GM12878 (cell line): Measurements from ENCODE around the gene OGFOD2. TPM values are rescaled to one million over a fixed set of nuclear protein-coding genes. Genes with fewer than 3 reads are reported as not detected.

Experiments
- EED ChIP-seq: sonication (generic); IDR thresholded peaks from 2 replicates; pipeline ENCODE4 v1.6.1; 2016; ENCODE audit warnings: antibody characterized with exemption, low read depth
- HDAC2 ChIP-seq: fragments of 200-600 bp; sonication (generic); IDR thresholded peaks from 2 replicates; pipeline ENCODE4 v1.6.1; 2017
- IKZF2 ChIP-seq, 2 experiments: fragments of 450-650 bp; IDR thresholded peaks; 2 replicates each; pipeline ENCODE4 v1.6.1; 2017; ENCODE audit warnings: mild to moderate bottlenecking in 2 of 2, moderate library complexity in 2 of 2
- MEF2B ChIP-seq: fragments of 450-650 bp; IDR thresholded peaks from 2 replicates; pipeline ENCODE4 v1.6.1; 2018; ENCODE audit warnings: mild to moderate bottlenecking, moderate library complexity; ENCODE audit not compliant: partially characterized antibody, poor library complexity, severe bottlenecking
- PAX5 ChIP-seq: IDR thresholded peaks from 2 replicates; pipeline ENCODE4 v1.6.1; 2011; ENCODE audit warnings: low read depth, low read length, borderline replicate concordance
- RELA ChIP-seq: fragments of 450-650 bp; IDR thresholded peaks from 2 replicates; pipeline ENCODE4 v1.8.0; 2014; ENCODE audit warnings: borderline replicate concordance; ENCODE audit not compliant: partially characterized antibody
- SIN3A ChIP-seq: IDR thresholded peaks from 2 replicates; pipeline ENCODE4 v1.6.1; 2012; ENCODE audit warnings: low read depth, low read length, improper control_type of control experiment
- SMAD1 ChIP-seq: fragments of 450-650 bp; IDR thresholded peaks from 2 replicates; pipeline ENCODE4 v1.6.1; 2018; ENCODE audit warnings: mild to moderate bottlenecking, low read depth; ENCODE audit not compliant: partially characterized antibody
- SPI1 ChIP-seq: IDR thresholded peaks from 2 replicates; pipeline ENCODE4 v1.6.1; 2011; ENCODE audit warnings: low read depth, mild to moderate bottlenecking, low read length, moderate library complexity, borderline replicate concordance; ENCODE audit not compliant: insufficient read depth
- SUZ12 ChIP-seq: fragments of 200-600 bp; sonication (generic); IDR thresholded peaks from one replicate; pipeline ENCODE4 v1.6.1; 2018; ENCODE audit warnings: antibody characterized with exemption, mild to moderate bottlenecking; ENCODE audit not compliant: unreplicated experiment
- TCF12 ChIP-seq: IDR thresholded peaks from 2 replicates; pipeline ENCODE4 v1.6.1; 2011; ENCODE audit warnings: low read depth, mild to moderate bottlenecking, low read length
- polyA plus RNA-seq, 11 experiments: library from polyadenylated mRNA; depleted of rRNA in 4 of 11; unstranded in 6 of 11; stranded (reverse) in 5 of 11; fragments of >200 nt; fragmentation: Nextera tagmentation in 4 of 11; fragmentation: Illumina TruSeq in 1 of 11; extraction: Ambion mirVana in 4 of 11; extraction: Trizol in 1 of 11; gene quantifications; 1 replicate in 1 of 11; 2 replicates in 10 of 11; pipeline versions ENCODE4 v1.2.1 to v1.2.3, GENCODE V29; 2011 to 2016; ENCODE audit warnings: inconsistent platforms in 2 of 11, missing spikeins in 2 of 11, low read depth in 1 of 11
- total RNA-seq, 4 experiments: library from RNA; depleted of rRNA in 3 of 4; stranded (reverse); fragments of >200 nt in 3 of 4; fragmentation: Illumina TruSeq in 1 of 4; extraction: Trizol in 1 of 4; gene quantifications; 2 replicates each; pipeline versions ENCODE4 v1.2.1 to v1.2.3, GENCODE V29; 2013 to 2021
- TF ChIP-seq, protein P1 (sequence below): fragments of 450-650 bp; formaldehyde crosslinking; IDR thresholded peaks from 2 replicates; pipeline ENCODE4 v1.5.0; 2022; ENCODE audit warnings: mild to moderate bottlenecking, missing genetic modification characterization
- TF ChIP-seq, protein P2 (sequence below): fragments of 150-350 bp; IDR thresholded peaks from 2 replicates; pipeline ENCODE4 v1.6.1; 2016; ENCODE audit warnings: low read depth, low read length
- TF ChIP-seq, protein P3 (sequence below): IDR thresholded peaks from 2 replicates; pipeline ENCODE4 v1.6.1; 2012; ENCODE audit warnings: low read depth, low read length, improper control_type of control experiment
- TF ChIP-seq, protein P4 (sequence below): fragments of 450-650 bp; IDR thresholded peaks from 2 replicates; pipeline ENCODE4 v1.6.1; 2017; ENCODE audit warnings: antibody characterized with exemption, mild to moderate bottlenecking, moderate library complexity
- TF ChIP-seq, protein P5 (sequence below): IDR thresholded peaks from 2 replicates; pipeline ENCODE4 v1.6.1; 2012; ENCODE audit warnings: low read depth, low read length, improper control_type of control experiment

The OGFOD2 gene
- total and polyA plus RNA-seq, 10 of the 15 experiments (the other 5 are each of a cell fraction or from before 2014, with no cell fraction given) = 0.93 to 29.2 (median 16.3) TPM

- TF ChIP-seq, protein P1, sequence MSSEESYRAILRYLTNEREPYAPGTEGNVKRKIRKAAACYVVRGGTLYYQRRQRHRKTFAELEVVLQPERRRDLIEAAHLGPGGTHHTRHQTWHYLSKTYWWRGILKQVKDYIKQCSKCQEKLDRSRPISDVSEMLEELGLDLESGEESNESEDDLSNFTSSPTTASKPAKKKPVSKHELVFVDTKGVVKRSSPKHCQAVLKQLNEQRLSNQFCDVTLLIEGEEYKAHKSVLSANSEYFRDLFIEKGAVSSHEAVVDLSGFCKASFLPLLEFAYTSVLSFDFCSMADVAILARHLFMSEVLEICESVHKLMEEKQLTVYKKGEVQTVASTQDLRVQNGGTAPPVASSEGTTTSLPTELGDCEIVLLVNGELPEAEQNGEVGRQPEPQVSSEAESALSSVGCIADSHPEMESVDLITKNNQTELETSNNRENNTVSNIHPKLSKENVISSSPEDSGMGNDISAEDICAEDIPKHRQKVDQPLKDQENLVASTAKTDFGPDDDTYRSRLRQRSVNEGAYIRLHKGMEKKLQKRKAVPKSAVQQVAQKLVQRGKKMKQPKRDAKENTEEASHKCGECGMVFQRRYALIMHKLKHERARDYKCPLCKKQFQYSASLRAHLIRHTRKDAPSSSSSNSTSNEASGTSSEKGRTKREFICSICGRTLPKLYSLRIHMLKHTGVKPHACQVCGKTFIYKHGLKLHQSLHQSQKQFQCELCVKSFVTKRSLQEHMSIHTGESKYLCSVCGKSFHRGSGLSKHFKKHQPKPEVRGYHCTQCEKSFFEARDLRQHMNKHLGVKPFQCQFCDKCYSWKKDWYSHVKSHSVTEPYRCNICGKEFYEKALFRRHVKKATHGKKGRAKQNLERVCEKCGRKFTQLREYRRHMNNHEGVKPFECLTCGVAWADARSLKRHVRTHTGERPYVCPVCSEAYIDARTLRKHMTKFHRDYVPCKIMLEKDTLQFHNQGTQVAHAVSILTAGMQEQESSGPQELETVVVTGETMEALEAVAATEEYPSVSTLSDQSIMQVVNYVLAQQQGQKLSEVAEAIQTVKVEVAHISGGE (CRISPR knock-in tag) = peak; percentile 50; the same call in 1 of the 2 replicates
- TF ChIP-seq HDAC2 (no peak), EED (no peak), SMAD1 (no peak), TCF12 (0 out of 2 replicates have a peak, but pooled peaks have one; percentile 4), PAX5 (no peak), SPI1 (peak; percentile 29; the same call in 1 of the 2 replicates), MEF2B (no peak), SIN3A (peak; percentile 93), IKZF2 (IDR thresholded peaks at IDR 0.05) (no peak), RELA (no peak), SUZ12 (no peak)
- TF ChIP-seq, protein P2, sequence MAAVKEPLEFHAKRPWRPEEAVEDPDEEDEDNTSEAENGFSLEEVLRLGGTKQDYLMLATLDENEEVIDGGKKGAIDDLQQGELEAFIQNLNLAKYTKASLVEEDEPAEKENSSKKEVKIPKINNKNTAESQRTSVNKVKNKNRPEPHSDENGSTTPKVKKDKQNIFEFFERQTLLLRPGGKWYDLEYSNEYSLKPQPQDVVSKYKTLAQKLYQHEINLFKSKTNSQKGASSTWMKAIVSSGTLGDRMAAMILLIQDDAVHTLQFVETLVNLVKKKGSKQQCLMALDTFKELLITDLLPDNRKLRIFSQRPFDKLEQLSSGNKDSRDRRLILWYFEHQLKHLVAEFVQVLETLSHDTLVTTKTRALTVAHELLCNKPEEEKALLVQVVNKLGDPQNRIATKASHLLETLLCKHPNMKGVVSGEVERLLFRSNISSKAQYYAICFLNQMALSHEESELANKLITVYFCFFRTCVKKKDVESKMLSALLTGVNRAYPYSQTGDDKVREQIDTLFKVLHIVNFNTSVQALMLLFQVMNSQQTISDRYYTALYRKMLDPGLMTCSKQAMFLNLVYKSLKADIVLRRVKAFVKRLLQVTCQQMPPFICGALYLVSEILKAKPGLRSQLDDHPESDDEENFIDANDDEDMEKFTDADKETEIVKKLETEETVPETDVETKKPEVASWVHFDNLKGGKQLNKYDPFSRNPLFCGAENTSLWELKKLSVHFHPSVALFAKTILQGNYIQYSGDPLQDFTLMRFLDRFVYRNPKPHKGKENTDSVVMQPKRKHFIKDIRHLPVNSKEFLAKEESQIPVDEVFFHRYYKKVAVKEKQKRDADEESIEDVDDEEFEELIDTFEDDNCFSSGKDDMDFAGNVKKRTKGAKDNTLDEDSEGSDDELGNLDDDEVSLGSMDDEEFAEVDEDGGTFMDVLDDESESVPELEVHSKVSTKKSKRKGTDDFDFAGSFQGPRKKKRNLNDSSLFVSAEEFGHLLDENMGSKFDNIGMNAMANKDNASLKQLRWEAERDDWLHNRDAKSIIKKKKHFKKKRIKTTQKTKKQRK = no peak
- TF ChIP-seq, protein P3, sequence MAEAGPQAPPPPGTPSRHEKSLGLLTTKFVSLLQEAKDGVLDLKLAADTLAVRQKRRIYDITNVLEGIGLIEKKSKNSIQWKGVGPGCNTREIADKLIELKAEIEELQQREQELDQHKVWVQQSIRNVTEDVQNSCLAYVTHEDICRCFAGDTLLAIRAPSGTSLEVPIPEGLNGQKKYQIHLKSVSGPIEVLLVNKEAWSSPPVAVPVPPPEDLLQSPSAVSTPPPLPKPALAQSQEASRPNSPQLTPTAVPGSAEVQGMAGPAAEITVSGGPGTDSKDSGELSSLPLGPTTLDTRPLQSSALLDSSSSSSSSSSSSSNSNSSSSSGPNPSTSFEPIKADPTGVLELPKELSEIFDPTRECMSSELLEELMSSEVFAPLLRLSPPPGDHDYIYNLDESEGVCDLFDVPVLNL = peak; percentile 66
- TF ChIP-seq, protein P4, sequence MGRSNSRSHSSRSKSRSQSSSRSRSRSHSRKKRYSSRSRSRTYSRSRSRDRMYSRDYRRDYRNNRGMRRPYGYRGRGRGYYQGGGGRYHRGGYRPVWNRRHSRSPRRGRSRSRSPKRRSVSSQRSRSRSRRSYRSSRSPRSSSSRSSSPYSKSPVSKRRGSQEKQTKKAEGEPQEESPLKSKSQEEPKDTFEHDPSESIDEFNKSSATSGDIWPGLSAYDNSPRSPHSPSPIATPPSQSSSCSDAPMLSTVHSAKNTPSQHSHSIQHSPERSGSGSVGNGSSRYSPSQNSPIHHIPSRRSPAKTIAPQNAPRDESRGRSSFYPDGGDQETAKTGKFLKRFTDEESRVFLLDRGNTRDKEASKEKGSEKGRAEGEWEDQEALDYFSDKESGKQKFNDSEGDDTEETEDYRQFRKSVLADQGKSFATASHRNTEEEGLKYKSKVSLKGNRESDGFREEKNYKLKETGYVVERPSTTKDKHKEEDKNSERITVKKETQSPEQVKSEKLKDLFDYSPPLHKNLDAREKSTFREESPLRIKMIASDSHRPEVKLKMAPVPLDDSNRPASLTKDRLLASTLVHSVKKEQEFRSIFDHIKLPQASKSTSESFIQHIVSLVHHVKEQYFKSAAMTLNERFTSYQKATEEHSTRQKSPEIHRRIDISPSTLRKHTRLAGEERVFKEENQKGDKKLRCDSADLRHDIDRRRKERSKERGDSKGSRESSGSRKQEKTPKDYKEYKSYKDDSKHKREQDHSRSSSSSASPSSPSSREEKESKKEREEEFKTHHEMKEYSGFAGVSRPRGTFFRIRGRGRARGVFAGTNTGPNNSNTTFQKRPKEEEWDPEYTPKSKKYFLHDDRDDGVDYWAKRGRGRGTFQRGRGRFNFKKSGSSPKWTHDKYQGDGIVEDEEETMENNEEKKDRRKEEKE = no peak
- TF ChIP-seq, protein P5, sequence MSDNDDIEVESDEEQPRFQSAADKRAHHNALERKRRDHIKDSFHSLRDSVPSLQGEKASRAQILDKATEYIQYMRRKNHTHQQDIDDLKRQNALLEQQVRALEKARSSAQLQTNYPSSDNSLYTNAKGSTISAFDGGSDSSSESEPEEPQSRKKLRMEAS = peak; percentile 59
Measured at GRCh38 chr12:122974892-122975789, at the start of gene OGFOD2 (continued).
